Ovary (tissue), 9 donors: ENCODE data around the gene COPZ1. TPM values are rescaled to one million over a fixed set of nuclear protein-coding genes. Genes with fewer than 3 reads are reported as not detected.

Source experiments
- DNase-seq, 5 donors: peaks; one replicate each; pipeline ENCODE4 v3.0.0-alpha.2; 2019 to 2020
- H3K27ac ChIP-seq, 2 donors: fragments of 200-600 bp; one replicate each; pipeline versions ENCODE4 v1.5.1 to v1.8.0; 2019 to 2022
- H3K27me3 ChIP-seq: fragments of 200-600 bp; one replicate; pipeline ENCODE4 v1.8.0; 2022
- H3K36me3 ChIP-seq: fragments of 200-600 bp; sonication (generic); one replicate; pipeline ENCODE4 v1.5.1; 2019
- H3K4me1 ChIP-seq: one replicate; pipeline ENCODE4 v1.8.1; 2013; ENCODE audit warnings: mild to moderate bottlenecking, moderate library complexity; ENCODE audit not compliant: insufficient read depth
- H3K4me3 ChIP-seq: fragments of 200-600 bp; sonication (generic); one replicate; pipeline ENCODE4 v1.5.1; 2017
- H3K9me3 ChIP-seq, 2 donors: fragments of 200-600 bp in 1 of 2; sonication (generic) in 1 of 2; one replicate each; pipeline versions ENCODE4 v1.5.1 to v1.8.1; 2013 to 2019; ENCODE audit warnings: mild to moderate bottlenecking in 1 of 2, moderate library complexity in 1 of 2
- CTCF ChIP-seq, 3 donors: fragments of 450-650 bp in 2 of 3; fragments of 200-600 bp in 1 of 3; IDR thresholded peaks; one replicate each; pipeline versions ENCODE4 v1.5.1 to v1.8.0; 2016 to 2022; ENCODE audit warnings: antibody characterized with exemption in 3 of 3, mild to moderate bottlenecking in 1 of 3
- EP300 ChIP-seq: sonication (generic); formaldehyde crosslinking; IDR thresholded peaks from one replicate; pipeline ENCODE4 v1.6.1; 2017; ENCODE audit warnings: antibody characterized with exemption
- POLR2A ChIP-seq: fragments of 450-650 bp; IDR thresholded peaks from one replicate; pipeline ENCODE4 v1.6.1; 2017; ENCODE audit warnings: antibody characterized with exemption, mild to moderate bottlenecking, moderate library complexity
- WGBS, 3 donors: extraction: QIAGEN DNeasy Blood & Tissue Kit in 1 of 3; methylation state at CpG; one replicate each; pipeline versions ENCODE4 v1.1.5 to v1.1.7; 2013 to 2017; 5-methylcytosine and 5-hydroxymethylcytosine counted together
- intact Hi-C, 4 donors: fragments of 100-400 bp; cut with DNase I; formaldehyde crosslinking; loops; one replicate each; pipeline versions ENCODE4 v1.11.0 to v1.15.1; 2022 to 2023
- polyA plus RNA-seq, 2 donors: library from polyadenylated mRNA; stranded (reverse); fragments of 200-250 nt in 1 of 2; fragments of 350-450 nt in 1 of 2; fragmentation: Illumina TruSeq in 1 of 2; extraction: RNeasy Lipid Tissue Mini Kit (QIAGEN cat#74804) in 1 of 2; gene quantifications; one replicate each; pipeline ENCODE4 v1.2.3, GENCODE V29; 2013 to 2014
- total RNA-seq, 7 donors: library from RNA; depleted of rRNA in 2 of 7; stranded (reverse); fragments of >200 nt in 2 of 7; fragmentation: NEBNext Ultra II Directional in 3 of 7; extraction: Animal tissue kit (Norgen Biotek cat#: 25700) in 3 of 7; gene quantifications; one replicate each; pipeline versions ENCODE4 v1.1.0 to v1.2.4, GENCODE V29; 2016 to 2023
- donor health status: DM: no; HTN: no; CAD: no; lungs with moderate emphysema.
- donor health status: DM: no; HTN: no; CAD: no.
- donor health status: Bipolar disorder and iron deficiency.
- donor health status: DM: yes; HTN: yes; CAD: no.
- donor health status: DM: no; HTN: no; CAD: no.
- donor health status: DM: yes; HTN: yes; CAD: no.

COPZ1 gene
- total and polyA plus RNA-seq, 9 donors = 41.7 to 219 (median 108) TPM

GRCh38 chr12:54368709-54369596, 44.0 kb downstream of the COPZ1 start:
- Histone ChIP-seq H3K36me3 (no peaks in the 10 kb centered on the region), H3K27me3 (no peaks in the 10 kb centered on the region), H3K4me1 (peaks cover 12% of the 10 kb centered on the region), H3K27ac (peak overlapping the region; percentile 67 to 76), H3K9me3 (no peaks in the 10 kb centered on the region), H3K4me3 (peak overlapping the region; percentile 42)
- 7 to 12% (median 8%) methylated on average over 40 of the region's 40 CpGs for WGBS, 3 donors
- peak; percentile 90 to 94 (median 94) for DNase-seq
- TF ChIP-seq CTCF (IDR thresholded peaks at IDR 0.05) (peak; percentile 42 to 89 (median 86)), POLR2A (no peak)
- intact Hi-C loops = loop anchor here (5.0 to 10.0 kb wide), 3 partner anchors 37 to 384 kb away; partner anchors contain the start of genes HOXC8 (in 2 of the 4), HOXC9 (in 2 of the 4) and HOXC10 (in 1 of the 4)

GRCh38 chr12:54369597-54370131, 44.7 kb downstream of the COPZ1 start:
- Histone ChIP-seq H3K4me1 (peaks cover 12% of the 10 kb centered on the region), H3K4me3 (peak overlapping the region; percentile 42), H3K9me3 (no peaks in the 10 kb centered on the region), H3K27me3 (no peaks in the 10 kb centered on the region), H3K27ac (peak overlapping the region; percentile 67 to 76), H3K36me3 (no peaks in the 10 kb centered on the region)
- WGBS, 3 donors = 14 to 16% (median 14%) methylated on average over 18 to 20 of the region's 21 CpGs
- TF ChIP-seq EP300 = no peak
- no peak for TF ChIP-seq POLR2A
- TF ChIP-seq CTCF (IDR thresholded peaks at IDR 0.05) = no peak
- peak; percentile 44 to 71 (median 65) for DNase-seq
- intact Hi-C loops = loop anchor here (5.0 to 10.0 kb wide), 3 partner anchors 37 to 385 kb away; partner anchors contain the start of genes HOXC8 (in 3 of the 4), HOXC9 (in 3 of the 4) and HOXC10 (in 2 of the 4)

- Histone ChIP-seq H3K4me3 (peak overlapping the region; percentile 42), H3K27me3 (no peaks in the 10 kb centered on the region), H3K27ac (peak overlapping the region; percentile 22 to 76), H3K36me3 (no peaks in the 10 kb centered on the region), H3K4me1 (peaks cover 12% of the 10 kb centered on the region), H3K9me3 (no peaks in the 10 kb centered on the region)
- intact Hi-C loops = loop anchor here in 2 of 4 donors (10.0 kb wide), 2 partner anchors 365 to 385 kb away; partner anchors contain the start of genes HOXC10 (in 1 of the 2), HOXC8 (in 1 of the 2) and HOXC9 (in 1 of the 2)
- 1 to 19% (median 2%) methylated on average over 27 to 44 of the region's 44 CpGs for WGBS, 3 donors
- peak; percentile 79 to 90 (median 87) for DNase-seq
- TF ChIP-seq CTCF (IDR thresholded peaks at IDR 0.05) (peak; percentile 90 to 96 (median 95)), POLR2A (peak; percentile 34), EP300 (no peak)
Observed at GRCh38 chr12:54370171-54370730, 45.3 kb downstream of the COPZ1 start.
